ENCODE data around the gene KCNH2. TPM values are rescaled to one million over a fixed set of nuclear protein-coding genes. Genes with fewer than 3 reads are reported as not detected.

Gene KCNH2
- polyA plus RNA-seq, 1 of the 3 experiments (the other 2 are of a cell fraction) = 2.2 TPM

- no peak for TF ChIP-seq RXRA (IDR thresholded peaks at IDR 0.05; ENCODE audit: borderline replicate concordance, low read depth)
- TF ChIP-seq, protein P1, sequence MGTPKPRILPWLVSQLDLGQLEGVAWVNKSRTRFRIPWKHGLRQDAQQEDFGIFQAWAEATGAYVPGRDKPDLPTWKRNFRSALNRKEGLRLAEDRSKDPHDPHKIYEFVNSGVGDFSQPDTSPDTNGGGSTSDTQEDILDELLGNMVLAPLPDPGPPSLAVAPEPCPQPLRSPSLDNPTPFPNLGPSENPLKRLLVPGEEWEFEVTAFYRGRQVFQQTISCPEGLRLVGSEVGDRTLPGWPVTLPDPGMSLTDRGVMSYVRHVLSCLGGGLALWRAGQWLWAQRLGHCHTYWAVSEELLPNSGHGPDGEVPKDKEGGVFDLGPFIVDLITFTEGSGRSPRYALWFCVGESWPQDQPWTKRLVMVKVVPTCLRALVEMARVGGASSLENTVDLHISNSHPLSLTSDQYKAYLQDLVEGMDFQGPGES (IDR thresholded peaks at IDR 0.05; ENCODE audit: low read depth, low read length) = no peak
- no peak for TF ChIP-seq NFIC (IDR thresholded peaks at IDR 0.05; ENCODE audit: borderline replicate concordance)
- no peak for TF ChIP-seq TAF1 (IDR thresholded peaks at IDR 0.05; ENCODE audit: borderline replicate concordance, low read depth, low read length)
These were observed 54.9 kb downstream of the KCNH2 start (continued) for GRCh38 chr7:150923196-150923595.

- Histone ChIP-seq H3K27ac (ENCODE audit: low read depth in 2 of 2, low read length in 1 of 2) (no peak overlapping the region), H3F3A (replicated peaks; ENCODE audit: insufficient read depth) (no peaks in the 10 kb centered on the region), H3K36me3 (replicated peaks in 1 of 2; ENCODE audit: control insufficient read depth in 1 of 2, insufficient read depth in 2 of 2, low read length in 1 of 2) (no peaks in the 10 kb centered on the region), H3K4me1 (ENCODE audit: control insufficient read depth in 1 of 2, insufficient read depth in 2 of 2, low read depth in 1 of 2, low read length in 1 of 2) (no peaks in the 10 kb centered on the region), H3K27me3 (ENCODE audit: insufficient read depth) (peaks cover 42% of the 10 kb centered on the region; the same call in 1 of the 2 replicates), H3K9me2 (no peaks in the 10 kb centered on the region), H3K9me3 (no peaks in the 10 kb centered on the region), H2AFZ (ENCODE audit: low read depth) (no peak overlapping the region), H3K79me2 (ENCODE audit: insufficient read depth) (no peaks in the 10 kb centered on the region), H3K4me2 (no peak overlapping the region), H3K9ac (no peak overlapping the region), H3K4me3 (ENCODE audit: low read depth in 2 of 2, low read length in 1 of 2) (no peak overlapping the region), H4K20me1 (ENCODE audit: insufficient read depth) (no peaks in the 10 kb centered on the region)
- TF ChIP-seq TEAD4 (IDR thresholded peaks at IDR 0.05; ENCODE audit: borderline replicate concordance, insufficient read depth) (no peak), POLR2AphosphoS5 (IDR thresholded peaks at IDR 0.05; ENCODE audit: low read depth, low read length) (no peak), PBX3 (IDR thresholded peaks at IDR 0.05) (no peak), FOXM1 (IDR thresholded peaks at IDR 0.05; ENCODE audit: low read depth) (no peak), ELF1 (IDR thresholded peaks at IDR 0.05) (no peak)
- TF ChIP-seq, protein P2, sequence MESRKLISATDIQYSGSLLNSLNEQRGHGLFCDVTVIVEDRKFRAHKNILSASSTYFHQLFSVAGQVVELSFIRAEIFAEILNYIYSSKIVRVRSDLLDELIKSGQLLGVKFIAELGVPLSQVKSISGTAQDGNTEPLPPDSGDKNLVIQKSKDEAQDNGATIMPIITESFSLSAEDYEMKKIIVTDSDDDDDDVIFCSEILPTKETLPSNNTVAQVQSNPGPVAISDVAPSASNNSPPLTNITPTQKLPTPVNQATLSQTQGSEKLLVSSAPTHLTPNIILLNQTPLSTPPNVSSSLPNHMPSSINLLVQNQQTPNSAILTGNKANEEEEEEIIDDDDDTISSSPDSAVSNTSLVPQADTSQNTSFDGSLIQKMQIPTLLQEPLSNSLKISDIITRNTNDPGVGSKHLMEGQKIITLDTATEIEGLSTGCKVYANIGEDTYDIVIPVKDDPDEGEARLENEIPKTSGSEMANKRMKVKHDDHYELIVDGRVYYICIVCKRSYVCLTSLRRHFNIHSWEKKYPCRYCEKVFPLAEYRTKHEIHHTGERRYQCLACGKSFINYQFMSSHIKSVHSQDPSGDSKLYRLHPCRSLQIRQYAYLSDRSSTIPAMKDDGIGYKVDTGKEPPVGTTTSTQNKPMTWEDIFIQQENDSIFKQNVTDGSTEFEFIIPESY (IDR thresholded peaks at IDR 0.05; ENCODE audit: borderline replicate concordance, low read depth) = no peak
- CTCF ChIA-PET = interaction anchor here (1.0 to 5.5 kb wide), 4 partner anchors 10 to 325 kb away, joined by 3 to 33 read pairs (median 16); no protein-coding TSS in a partner anchor
- POLR2A ChIA-PET = interaction anchor here (3.0 kb wide), 1 partner anchor 12 kb away, joined by 10 read pairs; no protein-coding TSS in a partner anchor
- 72% methylated on average over 10 of the region's 10 CpGs for WGBS (ENCODE audit: low lambda C conversion rate)
- no peak for DNase-seq
These were observed 59.0 kb downstream of the KCNH2 start for GRCh38 chr7:150919160-150919559.

DNA sequence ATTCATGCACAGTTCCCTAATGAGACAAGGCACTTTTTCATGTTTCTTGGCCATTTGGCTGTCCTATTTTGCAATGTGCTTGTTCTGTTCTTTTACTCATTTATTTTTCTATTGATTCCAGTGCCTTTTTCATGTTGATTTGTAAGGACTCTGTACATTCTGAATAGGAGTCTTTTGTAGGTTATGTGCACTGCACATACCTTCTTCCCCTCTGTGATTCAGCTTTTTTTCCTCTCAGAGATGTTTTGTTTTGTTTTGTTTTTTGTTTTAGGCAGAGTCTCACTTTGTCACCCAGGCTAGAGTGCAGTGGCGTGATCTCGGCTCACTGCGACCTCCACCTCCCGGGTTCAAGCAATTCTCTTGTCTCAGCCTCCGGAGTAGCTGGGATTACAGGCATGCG lies 59.7 kb downstream of the KCNH2 start:
- Histone ChIP-seq H3K4me3 (ENCODE audit: low read depth in 2 of 2, low read length in 1 of 2) (no peak overlapping the region), H3F3A (replicated peaks; ENCODE audit: insufficient read depth) (no peaks in the 10 kb centered on the region), H4K20me1 (ENCODE audit: insufficient read depth) (no peaks in the 10 kb centered on the region), H3K79me2 (ENCODE audit: insufficient read depth) (no peaks in the 10 kb centered on the region), H3K9me2 (no peaks in the 10 kb centered on the region), H3K27ac (ENCODE audit: low read depth in 2 of 2, low read length in 1 of 2) (no peak overlapping the region), H3K4me2 (no peak overlapping the region), H3K9ac (no peak overlapping the region), H2AFZ (ENCODE audit: low read depth) (no peak overlapping the region), H3K4me1 (ENCODE audit: control insufficient read depth in 1 of 2, insufficient read depth in 2 of 2, low read depth in 1 of 2, low read length in 1 of 2) (no peaks in the 10 kb centered on the region), H3K9me3 (no peaks in the 10 kb centered on the region), H3K27me3 (ENCODE audit: insufficient read depth) (peaks cover 49% of the 10 kb centered on the region), H3K36me3 (replicated peaks in 1 of 2; ENCODE audit: control insufficient read depth in 1 of 2, insufficient read depth in 2 of 2, low read length in 1 of 2) (no peaks in the 10 kb centered on the region)
- CTCF ChIA-PET = interaction anchor here (0.8 to 5.5 kb wide), 7 partner anchors 9 to 139 kb away, joined by 3 to 33 read pairs (median 5); no protein-coding TSS in a partner anchor
- no peak for DNase-seq
- POLR2A ChIA-PET = interaction anchor here (3.0 kb wide), 1 partner anchor 13 kb away, joined by 10 read pairs; no protein-coding TSS in a partner anchor
- WGBS (ENCODE audit: low lambda C conversion rate) = 69% methylated on average over 6 of the region's 6 CpGs
- no peak for TF ChIP-seq CTCF (IDR thresholded peaks at IDR 0.05)
- no peak for TF ChIP-seq YY1 (IDR thresholded peaks at IDR 0.05; ENCODE audit: low read depth)
- no peak for TF ChIP-seq RCOR1 (IDR thresholded peaks at IDR 0.05; ENCODE audit: low read length)
- no peak for TF ChIP-seq USF2 (IDR thresholded peaks at IDR 0.05; ENCODE audit: borderline replicate concordance, low read depth, low read length)
- TF ChIP-seq MAX (IDR thresholded peaks at IDR 0.05; ENCODE audit: low read depth) = no peak
- TF ChIP-seq CHD2 (IDR thresholded peaks at IDR 0.05; ENCODE audit: low read length, partially characterized antibody) = no peak
- no peak for TF ChIP-seq FOSL2 (IDR thresholded peaks at IDR 0.05; ENCODE audit: borderline replicate concordance, low read depth)
- no peak for TF ChIP-seq SMC3 (IDR thresholded peaks at IDR 0.05; ENCODE audit: low read depth, low read length)
